Glomerular visceral epithelial cell (primary cell): ENCODE data around the gene OR10C1.
A peak's percentile ranks its signal among the peaks of the same experiment; 100 is the strongest.
"Not testable (repeated sequence)": the region's sequence is repeated elsewhere in the genome, so short reads cannot be mapped to it uniquely, and the experiment has no call there.

Experiments
- DNase-seq: peaks from one replicate; pipeline ENCODE4 v3.0.0-alpha.2; 2016; ENCODE audit errors: extremely low spot score

The OR10C1 gene

GRCh38 chr6:29439006-29439405, at the start of gene OR10C1:
Gene OR10C1, plus strand, starts transcription at chr6:29439306. Its CDS starts 710 bp downstream, at chr6:29440016.
- DNase-seq: no peak

- DNase-seq: no peak
Measured at GRCh38 chr6:29395331-29395730, 43.8 kb upstream of the OR10C1 start, which contains the start of gene OR12D2. Gene OR12D2, plus strand, starts transcription at chr6:29395631. Its CDS starts 1,069 bp downstream, at chr6:29396700.

GRCh38 chr6:29399525-29399924, 39.6 kb upstream of the OR10C1 start:
- no peak for DNase-seq

- DNase-seq: no peak
Measured at GRCh38 chr6:29403801-29404200, 35.3 kb upstream of the OR10C1 start.

GRCh38 chr6:29414588-29414987, 24.5 kb upstream of the OR10C1 start, which contains the start of gene OR12D1:
Gene OR12D1, plus strand, starts transcription at chr6:29414928.
- DNase-seq: peak; percentile 63

- peak; percentile 71 for DNase-seq
Measured at GRCh38 chr6:29419516-29419915, 19.6 kb upstream of the OR10C1 start.

GRCh38 chr6:29424168-29424567, 14.9 kb upstream of the OR10C1 start:
- no peak for DNase-seq

GRCh38 chr6:29424575-29424974, 14.5 kb upstream of the OR10C1 start:
- DNase-seq: peak; percentile 13

GRCh38 chr6:29425075-29425474, 14.0 kb upstream of the OR10C1 start:
- DNase-seq: no peak

- DNase-seq: no peak
Measured at GRCh38 chr6:29426654-29427053, 12.5 kb upstream of the OR10C1 start.

GRCh38 chr6:29436730-29437129, 2.4 kb upstream of the OR10C1 start:
- not testable (repeated sequence) for DNase-seq

GRCh38 chr6:29442719-29443118, 3.6 kb downstream of the OR10C1 start:
- no peak for DNase-seq

GRCh38 chr6:29444031-29444430, 4.9 kb downstream of the OR10C1 start:
- DNase-seq: not testable (repeated sequence)

- DNase-seq: peak; percentile 63
Measured at GRCh38 chr6:29447670-29448069, 8.6 kb downstream of the OR10C1 start.

- peak; percentile 59 for DNase-seq
Measured at GRCh38 chr6:29451471-29452193, 12.5 kb downstream of the OR10C1 start.

- DNase-seq: no peak
Measured at GRCh38 chr6:29456971-29457370, 17.9 kb downstream of the OR10C1 start, which contains the start of the genes OR11A1 and OR2H1. Gene OR11A1, minus strand, starts transcription at chr6:29457071. Its CDS starts 29,430 bp downstream, at chr6:29427641. Gene OR2H1, plus strand, starts transcription at chr6:29457155. Its CDS starts 4,615 bp downstream, at chr6:29461770.

GRCh38 chr6:29461021-29461814, 22.1 kb downstream of the OR10C1 start:
- DNase-seq: no peak

- no peak for DNase-seq
Measured at GRCh38 chr6:29462022-29462421, 22.9 kb downstream of the OR10C1 start.

GRCh38 chr6:29465279-29465678, 26.2 kb downstream of the OR10C1 start:
- DNase-seq: no peak

GRCh38 chr6:29465801-29466200, 26.7 kb downstream of the OR10C1 start:
- no peak for DNase-seq

GRCh38 chr6:29466241-29466640, 27.1 kb downstream of the OR10C1 start:
- no peak for DNase-seq

GRCh38 chr6:29474996-29475395, 35.9 kb downstream of the OR10C1 start:
- peak; percentile 46 for DNase-seq
